ENCODE measurements around the gene NCKAP5. TPM values are rescaled to one million over a fixed set of nuclear protein-coding genes. Genes with fewer than 3 reads are reported as not detected.

NCKAP5 gene
- total and polyA plus RNA-seq, 2 of the 13 experiments (the other 11 are each of a cell fraction or from before 2014, with no cell fraction given), result 0.01 TPM; not detected in 1

GRCh38 chr2:133492719-133493380, 75.4 kb downstream of the NCKAP5 start:
- Histone ChIP-seq H3K9ac (ENCODE audit: insufficient read depth, low read depth, low read length) (no peak overlapping the region), H3K79me2 (ENCODE audit: insufficient read depth, low read length) (no peaks in the 10 kb centered on the region), H3K9me3 (ENCODE audit: low read length) (no peaks in the 10 kb centered on the region), H3K4me1 (ENCODE audit: insufficient read depth, low read length) (no peaks in the 10 kb centered on the region), H3K4me2 (ENCODE audit: low read depth, low read length) (no peak overlapping the region), H3K36me3 (replicated peaks in 1 of 2; ENCODE audit: control insufficient read depth in 1 of 2, insufficient read depth in 2 of 2, low read length in 2 of 2) (no peaks in the 10 kb centered on the region), H2AFZ (ENCODE audit: low read length) (no peak overlapping the region), H3K27me3 (ENCODE audit: control insufficient read depth in 1 of 2, insufficient read depth in 2 of 2, low read length in 2 of 2) (no peaks in the 10 kb centered on the region), H4K20me1 (ENCODE audit: insufficient read depth, low read length) (no peaks in the 10 kb centered on the region), H3K27ac (ENCODE audit: extremely low read length, insufficient read depth, low read length) (no peak overlapping the region), H3K4me3 (replicated peaks in 1 of 3; ENCODE audit: insufficient read depth in 1 of 3, low read depth in 2 of 3, low read length in 3 of 3) (no peak overlapping the region)
- no peak for DNase-seq (ENCODE audit: low spot score)
- WGBS (ENCODE audit: low lambda C conversion rate), result 16% methylated on average over 2 of the region's 2 CpGs
- ATAC-seq, result no peak
- POLR2A ChIA-PET, result no interaction called here
- CTCF ChIA-PET (ENCODE audit: low intra/inter-chr PET ratio, low total read pairs), result no interaction called here
- in situ Hi-C loops (cut with HindIII; ENCODE audit: extremely low pct_ligation_motif_present, low pct_unique_long_range_greater_than_20kb), result no loop called here
- no peak for FAIRE-seq
- TF ChIP-seq FOXM1 (CRISPR knock-in tag; IDR thresholded peaks at IDR 0.05) (no peak), ZNF672 (CRISPR knock-in tag; IDR thresholded peaks at IDR 0.05) (no peak), NFKBIZ (CRISPR knock-in tag; IDR thresholded peaks at IDR 0.05) (no peak), ADNP (CRISPR knock-in tag; IDR thresholded peaks at IDR 0.05) (no peak), ARID5B (CRISPR knock-in tag; IDR thresholded peaks at IDR 0.05) (no peak), MBD4 (IDR thresholded peaks at IDR 0.05; ENCODE audit: borderline replicate concordance, low read length) (no peak), SMYD3 (CRISPR knock-in tag; IDR thresholded peaks at IDR 0.05) (no peak), BATF2 (CRISPR knock-in tag; IDR thresholded peaks at IDR 0.05) (no peak)
- no TSS peak for BruUV-seq (replicated peaks)
- intact Hi-C loops (cut with micrococcal nuclease; ENCODE audit: unreplicated experiment), result no loop called here

Measured in HepG2 (cell line).